ENCODE measurements around the gene RUNX1. TPM values are rescaled to one million over a fixed set of nuclear protein-coding genes. Genes with fewer than 3 reads are reported as not detected.

RUNX1 gene
- total and polyA plus RNA-seq, 2 of the 13 experiments (the other 11 are each of a cell fraction or from before 2014, with no cell fraction given), result 5.4 to 6.4 TPM

DNA sequence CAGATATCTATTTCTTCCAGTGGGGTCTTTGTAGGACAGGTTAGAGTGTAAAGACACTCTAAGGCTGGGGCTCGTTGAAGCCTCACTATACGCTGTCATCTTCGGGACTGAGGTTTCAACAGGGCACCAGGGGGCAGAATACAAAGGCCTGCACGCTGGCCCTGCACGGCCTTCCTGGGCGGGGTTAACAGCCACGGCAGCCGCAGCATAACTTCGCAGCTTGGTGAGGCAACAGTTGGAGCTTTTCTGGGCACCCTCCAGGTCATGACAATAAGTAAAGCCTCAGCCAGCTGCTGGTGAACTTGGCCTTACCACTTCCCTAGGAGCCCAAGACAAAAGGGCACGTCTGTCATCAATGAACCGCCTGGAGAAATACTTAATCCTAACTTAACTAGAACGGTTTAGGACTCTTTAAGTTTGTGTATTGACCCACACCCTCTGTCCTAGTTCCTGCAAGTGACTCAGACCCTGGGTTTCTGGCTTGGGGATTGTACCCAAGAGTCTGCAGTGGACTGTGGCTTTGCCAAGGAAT is 2.3 kb upstream of the RUNX1 start (continued):
- TF ChIP-seq, protein P1, sequence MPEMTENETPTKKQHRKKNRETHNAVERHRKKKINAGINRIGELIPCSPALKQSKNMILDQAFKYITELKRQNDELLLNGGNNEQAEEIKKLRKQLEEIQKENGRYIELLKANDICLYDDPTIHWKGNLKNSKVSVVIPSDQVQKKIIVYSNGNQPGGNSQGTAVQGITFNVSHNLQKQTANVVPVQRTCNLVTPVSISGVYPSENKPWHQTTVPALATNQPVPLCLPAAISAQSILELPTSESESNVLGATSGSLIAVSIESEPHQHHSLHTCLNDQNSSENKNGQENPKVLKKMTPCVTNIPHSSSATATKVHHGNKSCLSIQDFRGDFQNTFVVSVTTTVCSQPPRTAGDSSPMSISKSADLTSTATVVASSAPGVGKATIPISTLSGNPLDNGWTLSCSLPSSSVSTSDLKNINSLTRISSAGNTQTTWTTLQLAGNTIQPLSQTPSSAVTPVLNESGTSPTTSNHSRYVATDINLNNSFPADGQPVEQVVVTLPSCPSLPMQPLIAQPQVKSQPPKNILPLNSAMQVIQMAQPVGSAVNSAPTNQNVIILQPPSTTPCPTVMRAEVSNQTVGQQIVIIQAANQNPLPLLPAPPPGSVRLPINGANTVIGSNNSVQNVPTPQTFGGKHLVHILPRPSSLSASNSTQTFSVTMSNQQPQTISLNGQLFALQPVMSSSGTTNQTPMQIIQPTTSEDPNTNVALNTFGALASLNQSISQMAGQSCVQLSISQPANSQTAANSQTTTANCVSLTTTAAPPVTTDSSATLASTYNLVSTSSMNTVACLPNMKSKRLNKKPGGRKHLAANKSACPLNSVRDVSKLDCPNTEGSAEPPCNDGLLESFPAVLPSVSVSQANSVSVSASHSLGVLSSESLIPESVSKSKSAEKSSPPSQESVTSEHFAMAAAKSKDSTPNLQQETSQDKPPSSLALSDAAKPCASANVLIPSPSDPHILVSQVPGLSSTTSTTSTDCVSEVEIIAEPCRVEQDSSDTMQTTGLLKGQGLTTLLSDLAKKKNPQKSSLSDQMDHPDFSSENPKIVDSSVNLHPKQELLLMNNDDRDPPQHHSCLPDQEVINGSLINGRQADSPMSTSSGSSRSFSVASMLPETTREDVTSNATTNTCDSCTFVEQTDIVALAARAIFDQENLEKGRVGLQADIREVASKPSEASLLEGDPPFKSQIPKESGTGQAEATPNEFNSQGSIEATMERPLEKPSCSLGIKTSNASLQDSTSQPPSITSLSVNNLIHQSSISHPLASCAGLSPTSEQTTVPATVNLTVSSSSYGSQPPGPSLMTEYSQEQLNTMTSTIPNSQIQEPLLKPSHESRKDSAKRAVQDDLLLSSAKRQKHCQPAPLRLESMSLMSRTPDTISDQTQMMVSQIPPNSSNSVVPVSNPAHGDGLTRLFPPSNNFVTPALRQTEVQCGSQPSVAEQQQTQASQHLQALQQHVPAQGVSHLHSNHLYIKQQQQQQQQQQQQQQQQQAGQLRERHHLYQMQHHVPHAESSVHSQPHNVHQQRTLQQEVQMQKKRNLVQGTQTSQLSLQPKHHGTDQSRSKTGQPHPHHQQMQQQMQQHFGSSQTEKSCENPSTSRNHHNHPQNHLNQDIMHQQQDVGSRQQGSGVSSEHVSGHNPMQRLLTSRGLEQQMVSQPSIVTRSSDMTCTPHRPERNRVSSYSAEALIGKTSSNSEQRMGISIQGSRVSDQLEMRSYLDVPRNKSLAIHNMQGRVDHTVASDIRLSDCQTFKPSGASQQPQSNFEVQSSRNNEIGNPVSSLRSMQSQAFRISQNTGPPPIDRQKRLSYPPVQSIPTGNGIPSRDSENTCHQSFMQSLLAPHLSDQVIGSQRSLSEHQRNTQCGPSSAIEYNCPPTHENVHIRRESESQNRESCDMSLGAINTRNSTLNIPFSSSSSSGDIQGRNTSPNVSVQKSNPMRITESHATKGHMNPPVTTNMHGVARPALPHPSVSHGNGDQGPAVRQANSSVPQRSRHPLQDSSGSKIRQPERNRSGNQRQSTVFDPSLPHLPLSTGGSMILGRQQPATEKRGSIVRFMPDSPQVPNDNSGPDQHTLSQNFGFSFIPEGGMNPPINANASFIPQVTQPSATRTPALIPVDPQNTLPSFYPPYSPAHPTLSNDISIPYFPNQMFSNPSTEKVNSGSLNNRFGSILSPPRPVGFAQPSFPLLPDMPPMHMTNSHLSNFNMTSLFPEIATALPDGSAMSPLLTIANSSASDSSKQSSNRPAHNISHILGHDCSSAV (CRISPR knock-in tag; IDR thresholded peaks at IDR 0.05; ENCODE audit: borderline replicate concordance), result no peak
- TF ChIP-seq ZNF17 (CRISPR knock-in tag; IDR thresholded peaks at IDR 0.05) (no peak), RARA (CRISPR knock-in tag; IDR thresholded peaks at IDR 0.05) (peak; percentile 46; the same call in 1 of the 2 replicates), RXRB (CRISPR knock-in tag; IDR thresholded peaks at IDR 0.05; ENCODE audit: borderline replicate concordance) (peak; percentile 54; the same call in 1 of the 2 replicates), HIVEP1 (CRISPR knock-in tag; IDR thresholded peaks at IDR 0.05) (no peak), PHF8 (CRISPR knock-in tag; IDR thresholded peaks at IDR 0.05) (0 out of 2 replicates have a peak, but pooled peaks have one; percentile 20), NFE2 (CRISPR knock-in tag; IDR thresholded peaks at IDR 0.05) (no peak), ARNTL (CRISPR knock-in tag; IDR thresholded peaks at IDR 0.05) (0 out of 2 replicates have a peak, but pooled peaks have one; percentile 19), KDM5B (CRISPR knock-in tag; IDR thresholded peaks at IDR 0.05; ENCODE audit: borderline replicate concordance) (peak; percentile 33; the same call in 1 of the 2 replicates), RXRA (CRISPR knock-in tag; IDR thresholded peaks at IDR 0.05) (peak; percentile 78), MEIS2 (CRISPR knock-in tag; IDR thresholded peaks at IDR 0.05) (0 out of 2 replicates have a peak, but pooled peaks have one; percentile 47), ZMYM4 (CRISPR knock-in tag; IDR thresholded peaks at IDR 0.05) (peak; percentile 61; the same call in 1 of the 2 replicates), JDP2 (CRISPR knock-in tag; IDR thresholded peaks at IDR 0.05; ENCODE audit: borderline replicate concordance) (no peak), PHF21A (CRISPR knock-in tag; IDR thresholded peaks at IDR 0.05) (peak; percentile 43; the same call in 1 of the 2 replicates), HDAC2 (CRISPR knock-in tag; IDR thresholded peaks at IDR 0.05) (peak; percentile 68; the same call in 1 of the 2 replicates)
- TF ChIP-seq, protein P2, sequence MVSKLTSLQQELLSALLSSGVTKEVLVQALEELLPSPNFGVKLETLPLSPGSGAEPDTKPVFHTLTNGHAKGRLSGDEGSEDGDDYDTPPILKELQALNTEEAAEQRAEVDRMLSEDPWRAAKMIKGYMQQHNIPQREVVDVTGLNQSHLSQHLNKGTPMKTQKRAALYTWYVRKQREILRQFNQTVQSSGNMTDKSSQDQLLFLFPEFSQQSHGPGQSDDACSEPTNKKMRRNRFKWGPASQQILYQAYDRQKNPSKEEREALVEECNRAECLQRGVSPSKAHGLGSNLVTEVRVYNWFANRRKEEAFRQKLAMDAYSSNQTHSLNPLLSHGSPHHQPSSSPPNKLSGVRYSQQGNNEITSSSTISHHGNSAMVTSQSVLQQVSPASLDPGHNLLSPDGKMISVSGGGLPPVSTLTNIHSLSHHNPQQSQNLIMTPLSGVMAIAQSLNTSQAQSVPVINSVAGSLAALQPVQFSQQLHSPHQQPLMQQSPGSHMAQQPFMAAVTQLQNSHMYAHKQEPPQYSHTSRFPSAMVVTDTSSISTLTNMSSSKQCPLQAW (CRISPR knock-in tag; IDR thresholded peaks at IDR 0.05), result peak; percentile 17; the same call in 1 of the 2 replicates
- TF ChIP-seq, protein P3, sequence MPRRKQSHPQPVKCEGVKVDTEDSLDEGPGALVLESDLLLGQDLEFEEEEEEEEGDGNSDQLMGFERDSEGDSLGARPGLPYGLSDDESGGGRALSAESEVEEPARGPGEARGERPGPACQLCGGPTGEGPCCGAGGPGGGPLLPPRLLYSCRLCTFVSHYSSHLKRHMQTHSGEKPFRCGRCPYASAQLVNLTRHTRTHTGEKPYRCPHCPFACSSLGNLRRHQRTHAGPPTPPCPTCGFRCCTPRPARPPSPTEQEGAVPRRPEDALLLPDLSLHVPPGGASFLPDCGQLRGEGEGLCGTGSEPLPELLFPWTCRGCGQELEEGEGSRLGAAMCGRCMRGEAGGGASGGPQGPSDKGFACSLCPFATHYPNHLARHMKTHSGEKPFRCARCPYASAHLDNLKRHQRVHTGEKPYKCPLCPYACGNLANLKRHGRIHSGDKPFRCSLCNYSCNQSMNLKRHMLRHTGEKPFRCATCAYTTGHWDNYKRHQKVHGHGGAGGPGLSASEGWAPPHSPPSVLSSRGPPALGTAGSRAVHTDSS (CRISPR knock-in tag; conservative IDR thresholded peaks at IDR 0.05), result no peak

Data from HepG2 (cell line).